Stimulated activated CD8-positive, alpha-beta memory T cell treated with anti-CD3 and anti-CD28 coated beads, Interleukin-4, amount 100 ng/mL, for 4 hours (primary cell): ENCODE data around the gene PTPN2.
"Not testable (repeated sequence)": the region's sequence is repeated elsewhere in the genome, so short reads cannot be mapped to it uniquely, and the experiment has no call there.

Source experiments
- DNase-seq, 2 donors: peaks; one replicate each; pipeline ENCODE4 v3.0.0-alpha.2; 2020; ENCODE audit warnings: low read depth in 2 of 2, low spot score in 1 of 2

The PTPN2 gene

GRCh38 chr18:12895014-12895413 lies 11.0 kb upstream of the PTPN2 start:
- DNase-seq = no peak

- no peak for DNase-seq
Observed at GRCh38 chr18:12891561-12891960, 7.5 kb upstream of the PTPN2 start.

GRCh38 chr18:12890964-12891363 lies 6.9 kb upstream of the PTPN2 start:
- DNase-seq = no peak

- DNase-seq = no peak
Observed at GRCh38 chr18:12886498-12887126, 2.6 kb upstream of the PTPN2 start.

- no peak for DNase-seq
Observed at GRCh38 chr18:12885500-12885899, 1.5 kb upstream of the PTPN2 start.

GRCh38 chr18:12884406-12885323 lies 628 bp upstream of the PTPN2 start:
- DNase-seq = no peak

- DNase-seq = no peak
Observed at GRCh38 chr18:12883372-12883683, 709 bp downstream of the PTPN2 start.

- no peak for DNase-seq
Observed at GRCh38 chr18:12882453-12883371, 1.3 kb downstream of the PTPN2 start.

GRCh38 chr18:12880541-12880910 lies 3.5 kb downstream of the PTPN2 start:
- no peak for DNase-seq

GRCh38 chr18:12879840-12880540 lies 4.0 kb downstream of the PTPN2 start:
- DNase-seq = no peak

GRCh38 chr18:12874992-12875391 lies 9.0 kb downstream of the PTPN2 start:
- not testable (repeated sequence) for DNase-seq

GRCh38 chr18:12873961-12874567 lies 10.0 kb downstream of the PTPN2 start:
- DNase-seq = not testable (repeated sequence)

GRCh38 chr18:12872408-12872807 lies 11.6 kb downstream of the PTPN2 start:
- DNase-seq = no peak

GRCh38 chr18:12868576-12868975 lies 15.5 kb downstream of the PTPN2 start:
- DNase-seq = no peak

GRCh38 chr18:12867441-12868123 lies 16.5 kb downstream of the PTPN2 start:
- DNase-seq = no peak

- no peak for DNase-seq
Observed at GRCh38 chr18:12863687-12864216, 20.3 kb downstream of the PTPN2 start.

- no peak for DNase-seq
Observed at GRCh38 chr18:12862874-12863482, 21.1 kb downstream of the PTPN2 start.

GRCh38 chr18:12862467-12862866 lies 21.6 kb downstream of the PTPN2 start:
- DNase-seq = no peak

- DNase-seq = no peak
Observed at GRCh38 chr18:12861637-12862036, 22.4 kb downstream of the PTPN2 start.
